ENCODE results near the gene FLOT1. TPM values are rescaled to one million over a fixed set of nuclear protein-coding genes. Genes with fewer than 3 reads are reported as not detected.

The FLOT1 gene
- total and polyA plus RNA-seq, 2 of the 13 experiments (the other 11 are each of a cell fraction or from before 2014, with no cell fraction given), result 82.3 to 130 TPM

DNA sequence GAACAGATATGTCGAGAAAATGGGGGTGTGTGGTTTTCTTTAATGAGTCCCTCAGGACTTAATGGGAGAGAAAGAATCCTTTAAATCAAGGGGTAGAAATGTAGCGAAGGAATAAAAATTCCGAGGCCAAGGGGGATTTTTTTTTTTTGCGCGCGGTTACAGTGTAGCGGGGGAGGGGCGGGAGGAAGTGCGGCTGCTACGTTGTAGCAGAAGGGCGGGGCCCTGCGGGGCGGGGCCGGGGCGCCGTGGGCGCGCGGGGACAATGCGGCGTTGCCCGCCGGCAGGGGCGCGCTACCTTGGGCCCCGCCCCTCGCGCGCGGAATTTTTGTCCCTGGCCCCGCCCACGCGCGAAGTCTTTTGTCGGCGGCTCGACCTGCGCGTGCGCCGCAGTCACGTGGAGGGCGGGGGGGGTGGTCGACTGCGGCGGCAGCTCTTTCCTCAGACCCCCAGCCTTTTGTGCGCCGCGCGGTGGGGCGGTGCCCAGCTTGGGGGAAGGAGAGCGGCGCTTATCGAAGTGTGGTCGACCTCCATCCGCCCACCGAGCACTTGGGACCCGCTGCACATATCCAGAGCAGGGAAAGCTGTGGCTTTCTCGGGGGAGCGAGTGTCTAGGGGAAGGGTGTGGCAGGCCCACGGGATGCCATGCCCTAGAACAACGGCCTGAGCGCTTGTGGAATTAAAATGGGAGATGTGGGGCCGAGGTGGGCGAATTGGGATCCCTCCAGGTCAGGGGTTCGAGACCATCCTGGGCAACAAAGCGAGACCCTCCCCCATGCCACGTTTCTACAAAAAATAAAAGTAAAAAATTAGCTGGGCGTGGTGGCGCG, 21.1 kb downstream of the FLOT1 start (continued):
- TF ChIP-seq, protein P1, sequence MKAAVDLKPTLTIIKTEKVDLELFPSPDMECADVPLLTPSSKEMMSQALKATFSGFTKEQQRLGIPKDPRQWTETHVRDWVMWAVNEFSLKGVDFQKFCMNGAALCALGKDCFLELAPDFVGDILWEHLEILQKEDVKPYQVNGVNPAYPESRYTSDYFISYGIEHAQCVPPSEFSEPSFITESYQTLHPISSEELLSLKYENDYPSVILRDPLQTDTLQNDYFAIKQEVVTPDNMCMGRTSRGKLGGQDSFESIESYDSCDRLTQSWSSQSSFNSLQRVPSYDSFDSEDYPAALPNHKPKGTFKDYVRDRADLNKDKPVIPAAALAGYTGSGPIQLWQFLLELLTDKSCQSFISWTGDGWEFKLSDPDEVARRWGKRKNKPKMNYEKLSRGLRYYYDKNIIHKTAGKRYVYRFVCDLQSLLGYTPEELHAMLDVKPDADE (CRISPR knock-in tag; IDR thresholded peaks at IDR 0.05), result no peak
- TF ChIP-seq ZBTB42 (CRISPR knock-in tag; IDR thresholded peaks at IDR 0.05) (no peak), KAT7 (CRISPR knock-in tag; IDR thresholded peaks at IDR 0.05; ENCODE audit: borderline replicate concordance) (no peak; the same call in 1 of the 2 replicates), IKZF1 (IDR thresholded peaks at IDR 0.05) (no peak), NR3C1 (CRISPR knock-in tag; IDR thresholded peaks at IDR 0.05) (no peak), KLF6 (CRISPR knock-in tag; IDR thresholded peaks at IDR 0.05) (peak; percentile 90), NFE2L1 (CRISPR knock-in tag; IDR thresholded peaks at IDR 0.05; ENCODE audit: borderline replicate concordance) (no peak), ZNF331 (CRISPR knock-in tag; IDR thresholded peaks at IDR 0.05) (peak; percentile 57; the same call in 1 of the 2 replicates), IRX3 (CRISPR knock-in tag; IDR thresholded peaks at IDR 0.05; ENCODE audit: borderline replicate concordance, low read depth) (no peak), ZMAT5 (CRISPR knock-in tag; IDR thresholded peaks at IDR 0.05; ENCODE audit: borderline replicate concordance, low read depth) (no peak), STAT5B (CRISPR knock-in tag; IDR thresholded peaks at IDR 0.05) (0 out of 2 replicates have a peak, but pooled peaks have one; percentile 65), ZNF264 (CRISPR knock-in tag; IDR thresholded peaks at IDR 0.05) (0 out of 2 replicates have a peak, but pooled peaks have one; percentile 39), ZNF766 (CRISPR knock-in tag; IDR thresholded peaks at IDR 0.05; ENCODE audit: borderline replicate concordance) (no peak), ATF7-NPFF (CRISPR knock-in tag; IDR thresholded peaks at IDR 0.05; ENCODE audit: low read depth) (peak; percentile 91; the same call in 1 of the 2 replicates), KDM5A (IDR thresholded peaks at IDR 0.05; ENCODE audit: borderline replicate concordance, low read length) (peak; percentile 74), ZNF704 (CRISPR knock-in tag; IDR thresholded peaks at IDR 0.05; ENCODE audit: borderline replicate concordance) (no peak), RARG (CRISPR knock-in tag; IDR thresholded peaks at IDR 0.05; ENCODE audit: low read depth) (no peak), MATR3 (CRISPR knock-in tag; IDR thresholded peaks at IDR 0.05) (no peak)
- TF ChIP-seq, protein P2, sequence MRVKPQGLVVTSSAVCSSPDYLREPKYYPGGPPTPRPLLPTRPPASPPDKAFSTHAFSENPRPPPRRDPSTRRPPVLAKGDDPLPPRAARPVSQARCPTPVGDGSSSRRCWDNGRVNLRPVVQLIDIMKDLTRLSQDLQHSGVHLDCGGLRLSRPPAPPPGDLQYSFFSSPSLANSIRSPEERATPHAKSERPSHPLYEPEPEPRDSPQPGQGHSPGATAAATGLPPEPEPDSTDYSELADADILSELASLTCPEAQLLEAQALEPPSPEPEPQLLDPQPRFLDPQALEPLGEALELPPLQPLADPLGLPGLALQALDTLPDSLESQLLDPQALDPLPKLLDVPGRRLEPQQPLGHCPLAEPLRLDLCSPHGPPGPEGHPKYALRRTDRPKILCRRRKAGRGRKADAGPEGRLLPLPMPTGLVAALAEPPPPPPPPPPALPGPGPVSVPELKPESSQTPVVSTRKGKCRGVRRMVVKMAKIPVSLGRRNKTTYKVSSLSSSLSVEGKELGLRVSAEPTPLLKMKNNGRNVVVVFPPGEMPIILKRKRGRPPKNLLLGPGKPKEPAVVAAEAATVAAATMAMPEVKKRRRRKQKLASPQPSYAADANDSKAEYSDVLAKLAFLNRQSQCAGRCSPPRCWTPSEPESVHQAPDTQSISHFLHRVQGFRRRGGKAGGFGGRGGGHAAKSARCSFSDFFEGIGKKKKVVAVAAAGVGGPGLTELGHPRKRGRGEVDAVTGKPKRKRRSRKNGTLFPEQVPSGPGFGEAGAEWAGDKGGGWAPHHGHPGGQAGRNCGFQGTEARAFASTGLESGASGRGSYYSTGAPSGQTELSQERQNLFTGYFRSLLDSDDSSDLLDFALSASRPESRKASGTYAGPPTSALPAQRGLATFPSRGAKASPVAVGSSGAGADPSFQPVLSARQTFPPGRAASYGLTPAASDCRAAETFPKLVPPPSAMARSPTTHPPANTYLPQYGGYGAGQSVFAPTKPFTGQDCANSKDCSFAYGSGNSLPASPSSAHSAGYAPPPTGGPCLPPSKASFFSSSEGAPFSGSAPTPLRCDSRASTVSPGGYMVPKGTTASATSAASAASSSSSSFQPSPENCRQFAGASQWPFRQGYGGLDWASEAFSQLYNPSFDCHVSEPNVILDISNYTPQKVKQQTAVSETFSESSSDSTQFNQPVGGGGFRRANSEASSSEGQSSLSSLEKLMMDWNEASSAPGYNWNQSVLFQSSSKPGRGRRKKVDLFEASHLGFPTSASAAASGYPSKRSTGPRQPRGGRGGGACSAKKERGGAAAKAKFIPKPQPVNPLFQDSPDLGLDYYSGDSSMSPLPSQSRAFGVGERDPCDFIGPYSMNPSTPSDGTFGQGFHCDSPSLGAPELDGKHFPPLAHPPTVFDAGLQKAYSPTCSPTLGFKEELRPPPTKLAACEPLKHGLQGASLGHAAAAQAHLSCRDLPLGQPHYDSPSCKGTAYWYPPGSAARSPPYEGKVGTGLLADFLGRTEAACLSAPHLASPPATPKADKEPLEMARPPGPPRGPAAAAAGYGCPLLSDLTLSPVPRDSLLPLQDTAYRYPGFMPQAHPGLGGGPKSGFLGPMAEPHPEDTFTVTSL (CRISPR knock-in tag; IDR thresholded peaks at IDR 0.05; ENCODE audit: borderline replicate concordance), result no peak
- TF ChIP-seq, protein P3, sequence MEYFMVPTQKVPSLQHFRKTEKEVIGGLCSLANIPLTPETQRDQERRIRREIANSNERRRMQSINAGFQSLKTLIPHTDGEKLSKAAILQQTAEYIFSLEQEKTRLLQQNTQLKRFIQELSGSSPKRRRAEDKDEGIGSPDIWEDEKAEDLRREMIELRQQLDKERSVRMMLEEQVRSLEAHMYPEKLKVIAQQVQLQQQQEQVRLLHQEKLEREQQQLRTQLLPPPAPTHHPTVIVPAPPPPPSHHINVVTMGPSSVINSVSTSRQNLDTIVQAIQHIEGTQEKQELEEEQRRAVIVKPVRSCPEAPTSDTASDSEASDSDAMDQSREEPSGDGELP (IDR thresholded peaks at IDR 0.05; ENCODE audit: borderline replicate concordance, low read depth), result no peak
